Neural progenitor cell (in vitro differentiated cells): ENCODE data around the gene C8A. TPM values are rescaled to one million over a fixed set of nuclear protein-coding genes. Genes with fewer than 3 reads are reported as not detected.

Experiments used
- DNase-seq: peaks from one replicate; pipeline ENCODE4 v3.0.0-alpha.2; 2016; ENCODE audit warnings: low spot score
- H2AFZ ChIP-seq: fragments of 200-600 bp; sonication (generic); replicated peaks from 2 replicates; pipeline ENCODE4 v1.6.1; 2016; ENCODE audit warnings: antibody characterized with exemption
- H3F3A ChIP-seq: fragments of 200-600 bp; sonication (generic); 2 replicates; pipeline ENCODE4 v1.6.1; 2016; ENCODE audit warnings: antibody characterized with exemption, low read depth
- H3K27ac ChIP-seq: fragments of 200-600 bp; sonication (generic); 2 replicates; pipeline ENCODE4 v1.5.1; 2016; ENCODE audit warnings: mild to moderate bottlenecking
- H3K27me3 ChIP-seq: fragments of 200-600 bp; sonication (generic); 2 replicates; pipeline ENCODE4 v1.6.1; 2016; ENCODE audit warnings: mild to moderate bottlenecking, moderate library complexity
- H3K36me3 ChIP-seq: fragments of 200-600 bp; sonication (generic); 2 replicates; pipeline ENCODE4 v1.5.1; 2016
- H3K4me1 ChIP-seq: fragments of 200-600 bp; sonication (generic); 2 replicates; pipeline ENCODE4 v1.6.1; 2016; ENCODE audit warnings: mixed run types
- H3K4me2 ChIP-seq: fragments of 200-600 bp; sonication (generic); 2 replicates; pipeline ENCODE4 v1.6.1; 2016
- H3K4me3 ChIP-seq: fragments of 200-600 bp; sonication (generic); 2 replicates; pipeline ENCODE4 v1.5.1; 2016
- H3K79me2 ChIP-seq: fragments of 200-600 bp; sonication (generic); 2 replicates; pipeline ENCODE4 v1.6.1; 2016; ENCODE audit warnings: low read depth
- H3K9ac ChIP-seq: fragments of 200-600 bp; sonication (generic); 2 replicates; pipeline ENCODE4 v1.6.1; 2016
- H3K9me3 ChIP-seq: fragments of 200-600 bp; sonication (generic); 2 replicates; pipeline ENCODE4 v1.5.1; 2016; ENCODE audit warnings: low read depth
- H4K20me1 ChIP-seq: fragments of 200-600 bp; sonication (generic); 2 replicates; pipeline ENCODE4 v1.6.1; 2016; ENCODE audit warnings: low read depth
- H3K27ac Mint-ChIP-seq: 3 replicates; pipeline ENCODE4 v1.8.0; 2021; ENCODE audit warnings: mixed read lengths
- H3K27me3 Mint-ChIP-seq: 2 replicates; pipeline ENCODE4 v1.8.0; 2022; ENCODE audit warnings: low read depth, mild to moderate bottlenecking, inconsistent platforms, moderate library complexity, mixed read lengths; ENCODE audit not compliant: insufficient read depth
- H3K36me3 Mint-ChIP-seq: 3 replicates; pipeline ENCODE4 v1.8.0; 2021; ENCODE audit warnings: mixed read lengths
- H3K4me1 Mint-ChIP-seq: 3 replicates; pipeline ENCODE4 v1.8.0; 2021; ENCODE audit warnings: mixed read lengths
- H3K4me3 Mint-ChIP-seq: 3 replicates; pipeline ENCODE4 v1.8.0; 2021; ENCODE audit warnings: mild to moderate bottlenecking, moderate library complexity, mixed read lengths
- H3K9me3 Mint-ChIP-seq: 3 replicates; pipeline ENCODE4 v1.8.0; 2020; ENCODE audit warnings: mixed read lengths
- EZH2 ChIP-seq: fragments of 200-600 bp; sonication (generic); IDR thresholded peaks from 2 replicates; pipeline ENCODE4 v1.6.1; 2017; ENCODE audit warnings: antibody characterized with exemption, mild to moderate bottlenecking, moderate library complexity
- EZH2phosphoT487 ChIP-seq: fragments of 200-600 bp; sonication (generic); IDR thresholded peaks from 2 replicates; pipeline ENCODE4 v1.6.1; 2017; ENCODE audit warnings: antibody characterized with exemption
- total RNA-seq: library from RNA; depleted of rRNA; stranded (reverse); fragments of >200 nt; gene quantifications from 2 replicates; pipeline ENCODE4 v1.2.3, GENCODE V29; 2015; ENCODE audit warnings: low replicate concordance
- TF ChIP-seq, protein P1 (sequence below): fragments of 200-600 bp; sonication (generic); IDR thresholded peaks from 2 replicates; pipeline ENCODE4 v1.5.1; 2017; ENCODE audit warnings: antibody characterized with exemption, mild to moderate bottlenecking

C8A gene
- total RNA-seq, 1 donor from 2014 or later, result not detected

DNA sequence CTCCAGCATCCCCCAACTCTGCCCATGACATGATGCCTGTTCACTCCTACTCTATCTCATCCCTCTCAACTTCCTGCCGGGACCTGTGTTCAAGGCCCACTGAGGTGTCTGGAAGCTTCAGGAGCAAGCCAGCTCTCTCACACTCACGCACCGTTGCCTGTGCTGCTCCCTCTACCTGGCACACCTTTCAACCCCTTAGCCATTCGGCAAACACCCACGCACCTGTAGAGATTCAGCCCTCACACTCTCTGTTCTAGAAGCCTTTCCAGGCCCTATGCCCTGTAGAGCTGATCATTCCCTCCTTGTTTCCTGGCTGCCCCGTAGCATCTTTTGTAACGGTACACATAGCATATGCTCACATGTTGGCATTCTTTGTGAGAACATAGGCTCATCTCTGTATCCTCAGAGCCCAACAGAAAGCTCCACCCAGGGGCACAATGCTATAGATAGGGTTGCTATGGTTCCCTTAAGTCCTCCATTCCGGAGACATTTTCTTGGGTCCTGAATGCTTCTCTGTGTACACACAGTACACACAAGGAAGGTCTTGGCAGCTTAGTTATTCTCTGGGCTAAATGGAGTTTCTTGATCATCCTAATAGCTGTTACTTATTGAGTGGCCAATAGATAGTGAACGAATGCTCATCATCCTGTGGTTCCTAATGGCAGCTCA lies 109.9 kb downstream of the C8A start:
- peaks cover 16% of the 10 kb centered on the region for H3K27me3 Mint-ChIP-seq
- Histone ChIP-seq H3F3A (no peaks in the 10 kb centered on the region), H3K36me3 (no peaks in the 10 kb centered on the region), H3K9ac (no peak overlapping the region), H3K27ac (no peak overlapping the region), H3K4me3 (no peak overlapping the region), H3K4me1 (no peaks in the 10 kb centered on the region), H3K27me3 (peaks cover 6% of the 10 kb centered on the region), H2AFZ (no peak overlapping the region), H4K20me1 (no peaks in the 10 kb centered on the region), H3K79me2 (no peaks in the 10 kb centered on the region), H3K4me2 (no peak overlapping the region), H3K9me3 (no peaks in the 10 kb centered on the region)
- no peaks in the 10 kb centered on the region for H3K9me3 Mint-ChIP-seq
- peak; percentile 11 for DNase-seq
- H3K4me3 Mint-ChIP-seq, result no peak overlapping the region
- peaks cover 7% of the 10 kb centered on the region for H3K4me1 Mint-ChIP-seq
- H3K27ac Mint-ChIP-seq, result peak overlapping the region; percentile 15
- TF ChIP-seq, protein P1, sequence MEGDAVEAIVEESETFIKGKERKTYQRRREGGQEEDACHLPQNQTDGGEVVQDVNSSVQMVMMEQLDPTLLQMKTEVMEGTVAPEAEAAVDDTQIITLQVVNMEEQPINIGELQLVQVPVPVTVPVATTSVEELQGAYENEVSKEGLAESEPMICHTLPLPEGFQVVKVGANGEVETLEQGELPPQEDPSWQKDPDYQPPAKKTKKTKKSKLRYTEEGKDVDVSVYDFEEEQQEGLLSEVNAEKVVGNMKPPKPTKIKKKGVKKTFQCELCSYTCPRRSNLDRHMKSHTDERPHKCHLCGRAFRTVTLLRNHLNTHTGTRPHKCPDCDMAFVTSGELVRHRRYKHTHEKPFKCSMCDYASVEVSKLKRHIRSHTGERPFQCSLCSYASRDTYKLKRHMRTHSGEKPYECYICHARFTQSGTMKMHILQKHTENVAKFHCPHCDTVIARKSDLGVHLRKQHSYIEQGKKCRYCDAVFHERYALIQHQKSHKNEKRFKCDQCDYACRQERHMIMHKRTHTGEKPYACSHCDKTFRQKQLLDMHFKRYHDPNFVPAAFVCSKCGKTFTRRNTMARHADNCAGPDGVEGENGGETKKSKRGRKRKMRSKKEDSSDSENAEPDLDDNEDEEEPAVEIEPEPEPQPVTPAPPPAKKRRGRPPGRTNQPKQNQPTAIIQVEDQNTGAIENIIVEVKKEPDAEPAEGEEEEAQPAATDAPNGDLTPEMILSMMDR, result no peak
- no peak for TF ChIP-seq EZH2
- no peak for TF ChIP-seq EZH2phosphoT487
- no peaks in the 10 kb centered on the region for H3K36me3 Mint-ChIP-seq

DNA sequence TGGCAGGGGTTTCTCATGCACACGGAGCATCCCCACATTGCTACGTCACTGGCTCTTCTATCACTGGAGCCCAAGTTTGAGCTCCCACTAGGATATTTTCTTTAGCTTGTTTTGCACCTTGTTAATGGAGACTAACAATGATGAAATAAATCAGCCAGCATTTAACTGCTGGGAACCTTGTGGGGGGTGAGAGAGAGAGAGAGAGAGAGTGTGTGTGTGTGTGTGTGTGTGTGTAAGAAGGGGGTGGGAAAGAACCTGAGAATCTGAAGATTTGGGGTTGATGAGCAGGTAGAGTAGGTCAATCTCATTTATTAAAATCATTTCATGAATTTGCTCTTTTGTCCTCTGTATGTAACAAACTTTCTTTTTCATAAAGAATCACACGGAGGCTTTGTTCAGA lies 110.6 kb downstream of the C8A start:
- Histone ChIP-seq H3K36me3 (no peaks in the 10 kb centered on the region), H3K4me2 (no peak overlapping the region), H4K20me1 (no peaks in the 10 kb centered on the region), H3K4me1 (peaks cover 1% of the 10 kb centered on the region), H3K4me3 (no peak overlapping the region), H3K79me2 (no peaks in the 10 kb centered on the region), H3K9me3 (no peaks in the 10 kb centered on the region), H3K9ac (no peak overlapping the region), H3K27ac (no peak overlapping the region), H3K27me3 (no peaks in the 10 kb centered on the region), H3F3A (no peaks in the 10 kb centered on the region), H2AFZ (no peak overlapping the region)
- Mint-ChIP-seq H3K27ac (no peak overlapping the region), H3K4me1 (peaks cover 7% of the 10 kb centered on the region), H3K9me3 (no peaks in the 10 kb centered on the region), H3K4me3 (no peak overlapping the region), H3K27me3 (peaks cover 16% of the 10 kb centered on the region), H3K36me3 (no peaks in the 10 kb centered on the region)
- DNase-seq, result no peak
- TF ChIP-seq, protein P1, result no peak
- TF ChIP-seq EZH2, result no peak
- TF ChIP-seq EZH2phosphoT487, result no peak

DNA sequence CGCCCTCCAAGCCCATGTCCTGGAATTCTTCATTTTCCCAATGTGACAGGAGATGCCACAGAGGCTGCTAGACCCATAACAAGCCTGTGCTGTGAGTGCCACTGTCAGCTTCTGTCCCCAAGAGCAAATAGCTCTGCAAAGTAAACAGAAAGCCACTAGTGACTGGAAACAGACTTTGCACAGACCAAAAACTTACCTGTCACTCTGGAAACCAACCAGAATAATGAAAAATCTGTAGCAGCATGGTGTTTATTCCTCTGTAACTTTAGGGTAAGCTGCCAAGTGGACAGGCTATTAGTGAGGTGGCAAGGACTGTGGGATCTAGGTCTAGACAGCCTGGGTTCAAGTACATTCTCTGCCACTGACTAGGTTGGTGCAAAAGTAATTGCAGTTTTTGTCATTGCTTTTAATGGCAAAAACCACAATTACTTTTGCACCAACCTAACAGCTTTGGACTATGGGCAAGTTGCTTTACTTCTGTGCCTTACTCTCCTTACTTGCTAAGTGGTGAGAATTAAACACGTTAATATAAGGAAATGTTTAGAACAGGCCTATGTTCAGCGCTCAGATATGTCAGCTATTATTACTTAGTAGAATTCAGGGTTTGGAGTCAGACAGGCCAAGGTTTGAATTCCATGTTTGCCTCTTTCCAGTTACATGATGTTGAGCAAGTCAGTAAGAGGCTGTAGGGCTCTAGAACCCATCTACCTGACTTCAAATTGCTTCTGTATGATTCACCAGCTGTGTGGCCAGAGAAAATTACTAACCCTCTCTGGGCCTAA lies 111.5 kb downstream of the C8A start, which contains the start of gene C8B:
C8B (minus strand) TSS at position 100 of the 782 bp plus-strand sequence; CDS start at position 33, 67 bp downstream.
- H3K27ac Mint-ChIP-seq, result no peak within 1 kb of the TSS
- Histone ChIP-seq H3K4me1 (peaks cover 8% of the 10 kb centered on the region), H3K27ac (no peak within 1 kb of the TSS), H3K79me2 (no peaks in the 10 kb centered on the region), H2AFZ (no peak within 1 kb of the TSS), H3K27me3 (no peaks in the 10 kb centered on the region), H3K4me2 (no peak within 1 kb of the TSS), H3K9me3 (no peaks in the 10 kb centered on the region), H3K36me3 (no peaks in the 10 kb centered on the region), H4K20me1 (no peaks in the 10 kb centered on the region), H3K4me3 (no peak within 1 kb of the TSS), H3F3A (no peaks in the 10 kb centered on the region), H3K9ac (no peak within 1 kb of the TSS)
- no peaks in the 10 kb centered on the region for H3K9me3 Mint-ChIP-seq
- H3K27me3 Mint-ChIP-seq, result peaks cover 11% of the 10 kb centered on the region
- no peaks in the 10 kb centered on the region for H3K36me3 Mint-ChIP-seq
- H3K4me3 Mint-ChIP-seq, result no peak within 1 kb of the TSS
- peaks cover 7% of the 10 kb centered on the region for H3K4me1 Mint-ChIP-seq
- TF ChIP-seq EZH2phosphoT487, result no peak
- no peak for TF ChIP-seq EZH2
- TF ChIP-seq, protein P1, result no peak
- DNase-seq, result no peak
